Ishikawa (cell line): ENCODE results near the gene CYS1.

Experiments
- CEBPB ChIP-seq: IDR thresholded peaks from 2 replicates; pipeline ENCODE4 v1.6.1; 2012
- CREB1 ChIP-seq: IDR thresholded peaks from 2 replicates; pipeline ENCODE4 v1.6.1; 2012; ENCODE audit warnings: low read depth
- EGR1 ChIP-seq: IDR thresholded peaks from 2 replicates; pipeline ENCODE4 v1.6.1; 2012
- EP300 ChIP-seq: IDR thresholded peaks from 2 replicates; pipeline ENCODE4 v1.6.1; 2012; ENCODE audit warnings: borderline replicate concordance
- FOXM1 ChIP-seq: IDR thresholded peaks from 2 replicates; pipeline ENCODE4 v1.6.1; 2012; ENCODE audit warnings: low read depth, borderline replicate concordance
- MAX ChIP-seq: IDR thresholded peaks from 2 replicates; pipeline ENCODE4 v1.6.1; 2012
- NFIC ChIP-seq: IDR thresholded peaks from 2 replicates; pipeline ENCODE4 v1.6.1; 2012
- RAD21 ChIP-seq: IDR thresholded peaks from 2 replicates; pipeline ENCODE4 v1.6.1; 2012; ENCODE audit warnings: low read depth
- REST ChIP-seq: IDR thresholded peaks from 2 replicates; pipeline ENCODE4 v1.6.1; 2012; ENCODE audit warnings: low read depth, mild to moderate bottlenecking
- TAF1 ChIP-seq: IDR thresholded peaks from 2 replicates; pipeline ENCODE4 v1.6.1; 2012; ENCODE audit warnings: low read depth, mild to moderate bottlenecking
- TCF12 ChIP-seq: IDR thresholded peaks from 2 replicates; pipeline ENCODE4 v1.6.1; 2012; ENCODE audit warnings: low read depth
- TEAD4 ChIP-seq: IDR thresholded peaks from 2 replicates; pipeline ENCODE4 v1.6.1; 2012
- YY1 ChIP-seq: IDR thresholded peaks from 2 replicates; pipeline ENCODE4 v1.6.1; 2012; ENCODE audit warnings: low read depth
- ZBTB7A ChIP-seq: IDR thresholded peaks from 2 replicates; pipeline ENCODE4 v1.6.1; 2012; ENCODE audit warnings: low read depth
- TF ChIP-seq, protein P1 (sequence below): IDR thresholded peaks from 2 replicates; pipeline ENCODE4 v1.6.1; 2012

Gene CYS1

DNA sequence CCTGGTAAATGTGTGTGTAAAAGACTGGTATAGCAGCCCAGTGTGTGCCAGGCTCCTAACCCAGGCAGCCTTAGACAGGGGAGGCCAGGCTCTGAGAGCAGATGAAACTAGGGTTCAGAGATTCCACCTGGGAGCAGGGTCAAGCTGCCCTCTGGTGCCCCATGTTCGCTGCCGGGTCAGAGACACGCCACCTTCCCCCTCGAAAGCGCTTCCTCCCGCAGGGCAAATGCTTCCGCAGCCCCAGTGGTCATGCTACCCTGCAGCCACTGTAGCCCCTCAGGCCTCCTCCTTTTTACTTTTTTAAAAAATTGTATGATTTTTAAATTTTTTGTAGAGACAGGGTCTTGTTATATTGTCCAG, 47.5 kb downstream of the CYS1 start:
- TF ChIP-seq REST (no peak), ZBTB7A (no peak), CEBPB (no peak), MAX (no peak), EGR1 (no peak), TCF12 (no peak), EP300 (no peak), CREB1 (no peak)
- TF ChIP-seq, protein P1, sequence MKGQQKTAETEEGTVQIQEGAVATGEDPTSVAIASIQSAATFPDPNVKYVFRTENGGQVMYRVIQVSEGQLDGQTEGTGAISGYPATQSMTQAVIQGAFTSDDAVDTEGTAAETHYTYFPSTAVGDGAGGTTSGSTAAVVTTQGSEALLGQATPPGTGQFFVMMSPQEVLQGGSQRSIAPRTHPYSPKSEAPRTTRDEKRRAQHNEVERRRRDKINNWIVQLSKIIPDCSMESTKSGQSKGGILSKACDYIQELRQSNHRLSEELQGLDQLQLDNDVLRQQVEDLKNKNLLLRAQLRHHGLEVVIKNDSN: no peak

DNA sequence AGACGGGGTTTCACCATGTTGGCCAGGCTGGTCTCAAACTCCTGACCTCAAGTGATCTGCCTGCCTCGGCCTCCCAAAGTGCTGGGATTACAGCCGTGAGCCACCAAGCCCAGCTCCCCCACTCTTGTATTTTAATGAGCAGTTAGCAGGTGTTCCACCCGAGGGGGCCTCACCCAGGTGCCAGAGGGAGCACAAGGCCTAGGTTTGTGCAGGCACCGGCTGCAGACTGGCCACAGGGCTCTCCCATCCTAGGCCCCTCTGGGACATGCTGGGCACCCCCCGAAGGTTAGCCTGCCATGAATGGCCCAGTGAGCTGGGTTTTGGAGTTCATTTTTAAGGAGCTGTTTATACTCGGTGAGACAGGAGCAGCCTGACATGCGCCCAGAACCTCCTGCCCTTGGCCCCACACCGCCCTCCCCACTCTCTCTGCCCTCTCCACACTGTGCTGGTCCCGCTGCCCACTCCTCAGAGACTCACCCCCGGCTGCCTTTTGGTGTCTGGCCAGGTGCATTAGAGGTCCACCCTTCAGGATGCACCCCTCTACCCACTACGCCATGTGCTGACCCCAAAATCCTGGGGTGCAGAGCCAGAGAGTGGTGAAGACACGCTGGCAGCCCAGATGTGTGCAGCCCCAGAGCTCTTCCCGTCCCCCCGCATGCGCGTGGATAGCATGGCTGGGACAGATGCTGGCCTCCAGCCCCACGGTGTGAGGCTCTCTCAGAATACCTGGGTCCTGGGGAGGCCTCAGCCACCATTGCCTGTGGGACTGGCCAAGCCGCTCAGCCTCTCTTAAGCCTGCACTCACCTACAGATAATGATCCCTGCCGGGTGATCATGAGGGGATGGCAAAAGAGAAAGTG, 48.1 kb downstream of the CYS1 start:
- TF ChIP-seq MAX: no peak

- TF ChIP-seq NFIC (no peak), FOXM1 (no peak), EGR1 (no peak), CREB1 (no peak), EP300 (no peak), CEBPB (no peak)
- TF ChIP-seq, protein P1: no peak
These were observed 49.9 kb downstream of the CYS1 start for GRCh38 chr2:10030311-10030736.

GRCh38 chr2:10029875-10030223, 50.4 kb downstream of the CYS1 start:
- TF ChIP-seq RAD21 (no peak), CREB1 (no peak), TCF12 (no peak), TEAD4 (no peak), ZBTB7A (no peak), NFIC (no peak), FOXM1 (no peak), EGR1 (no peak), REST (no peak), YY1 (no peak), CEBPB (no peak), MAX (no peak), TAF1 (no peak), EP300 (no peak)
- TF ChIP-seq, protein P1: no peak

GRCh38 chr2:10028988-10029874, 51.0 kb downstream of the CYS1 start:
- TF ChIP-seq FOXM1 (no peak; the same call in 1 of the 2 replicates), EP300 (no peak), TEAD4 (no peak), CREB1 (no peak), ZBTB7A (0 out of 2 replicates have a peak, but pooled peaks have one; percentile 66), MAX (peak; percentile 58; the same call in 1 of the 2 replicates), YY1 (no peak), TAF1 (no peak), CEBPB (no peak), TCF12 (no peak), NFIC (no peak)
